ENCODE data around the gene CCDC136.

DNA sequence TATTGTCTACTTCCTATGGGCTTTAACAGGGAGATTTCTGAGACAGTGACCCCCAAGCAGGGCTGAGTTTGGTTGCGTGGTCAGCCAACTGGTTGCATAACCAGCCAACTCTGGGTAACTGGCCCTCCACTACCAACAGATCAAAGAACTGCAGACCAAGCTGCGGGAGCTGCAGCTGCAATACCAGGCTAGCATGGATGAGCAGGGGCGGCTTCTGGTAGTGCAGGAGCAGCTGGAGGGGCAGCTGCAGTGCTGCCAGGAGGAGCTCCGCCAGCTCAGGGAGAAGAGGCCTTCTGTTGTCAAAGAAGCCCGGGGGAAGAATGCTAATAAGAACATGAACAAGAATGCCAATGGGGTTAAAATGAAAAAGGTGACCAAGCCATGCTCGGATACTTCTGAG, 22.7 kb downstream of the CCDC136 start:
- TF ChIP-seq, protein P1, sequence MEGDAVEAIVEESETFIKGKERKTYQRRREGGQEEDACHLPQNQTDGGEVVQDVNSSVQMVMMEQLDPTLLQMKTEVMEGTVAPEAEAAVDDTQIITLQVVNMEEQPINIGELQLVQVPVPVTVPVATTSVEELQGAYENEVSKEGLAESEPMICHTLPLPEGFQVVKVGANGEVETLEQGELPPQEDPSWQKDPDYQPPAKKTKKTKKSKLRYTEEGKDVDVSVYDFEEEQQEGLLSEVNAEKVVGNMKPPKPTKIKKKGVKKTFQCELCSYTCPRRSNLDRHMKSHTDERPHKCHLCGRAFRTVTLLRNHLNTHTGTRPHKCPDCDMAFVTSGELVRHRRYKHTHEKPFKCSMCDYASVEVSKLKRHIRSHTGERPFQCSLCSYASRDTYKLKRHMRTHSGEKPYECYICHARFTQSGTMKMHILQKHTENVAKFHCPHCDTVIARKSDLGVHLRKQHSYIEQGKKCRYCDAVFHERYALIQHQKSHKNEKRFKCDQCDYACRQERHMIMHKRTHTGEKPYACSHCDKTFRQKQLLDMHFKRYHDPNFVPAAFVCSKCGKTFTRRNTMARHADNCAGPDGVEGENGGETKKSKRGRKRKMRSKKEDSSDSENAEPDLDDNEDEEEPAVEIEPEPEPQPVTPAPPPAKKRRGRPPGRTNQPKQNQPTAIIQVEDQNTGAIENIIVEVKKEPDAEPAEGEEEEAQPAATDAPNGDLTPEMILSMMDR (IDR thresholded peaks at IDR 0.05; ENCODE audit: low read depth, low read length, poor library complexity, severe bottlenecking), result no peak
- TF ChIP-seq EZH2phosphoT487 (IDR thresholded peaks at IDR 0.05; ENCODE audit: borderline replicate concordance, low read length), result no peak
